KG1 (cell line): ENCODE measurements around the gene PSPN.
"Not testable (repeated sequence)": the region's sequence is repeated elsewhere in the genome, so short reads cannot be mapped to it uniquely, and the experiment has no call there.

Experiments
- DNase-seq: peaks from one replicate; lab custom pipeline; 2025; lab: John Stamatoyannopoulos, UW

The PSPN gene

DNA sequence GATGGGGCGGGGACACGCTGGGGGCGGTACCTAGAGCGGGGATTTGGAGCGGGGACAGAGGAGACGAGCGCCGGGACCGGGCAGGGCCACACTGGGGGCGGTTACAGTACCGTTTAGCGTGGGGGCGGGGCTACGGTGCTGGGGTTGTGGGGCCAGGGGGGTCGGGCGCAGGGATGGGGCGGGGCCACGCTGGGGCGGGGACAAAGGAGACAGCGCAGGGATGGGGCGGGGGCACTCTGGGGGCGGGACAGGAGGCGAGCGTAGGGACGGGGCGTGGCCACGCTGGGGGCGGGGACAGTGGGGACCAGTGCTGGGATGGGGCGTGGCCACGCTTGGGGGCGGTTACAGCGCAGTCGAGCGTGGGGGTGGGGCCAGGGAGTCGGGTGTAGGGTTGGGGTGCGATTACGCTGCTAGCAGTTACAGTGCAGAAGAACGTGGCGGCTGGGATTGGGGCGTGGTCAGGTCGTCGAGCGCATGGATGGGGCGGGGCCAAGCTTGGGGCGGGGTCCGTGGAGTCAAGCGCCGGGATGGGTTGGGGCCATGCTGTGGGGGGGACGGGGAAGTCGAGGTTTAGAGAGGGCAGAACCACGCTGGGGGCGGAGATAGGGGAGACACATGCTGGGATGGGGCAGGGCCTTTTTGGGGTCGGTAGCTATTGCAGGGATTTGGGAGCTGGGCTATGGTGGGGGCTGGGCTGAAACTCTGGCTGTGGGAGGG, 2.5 kb downstream of the PSPN start:
- peak; percentile 94 for DNase-seq

DNA sequence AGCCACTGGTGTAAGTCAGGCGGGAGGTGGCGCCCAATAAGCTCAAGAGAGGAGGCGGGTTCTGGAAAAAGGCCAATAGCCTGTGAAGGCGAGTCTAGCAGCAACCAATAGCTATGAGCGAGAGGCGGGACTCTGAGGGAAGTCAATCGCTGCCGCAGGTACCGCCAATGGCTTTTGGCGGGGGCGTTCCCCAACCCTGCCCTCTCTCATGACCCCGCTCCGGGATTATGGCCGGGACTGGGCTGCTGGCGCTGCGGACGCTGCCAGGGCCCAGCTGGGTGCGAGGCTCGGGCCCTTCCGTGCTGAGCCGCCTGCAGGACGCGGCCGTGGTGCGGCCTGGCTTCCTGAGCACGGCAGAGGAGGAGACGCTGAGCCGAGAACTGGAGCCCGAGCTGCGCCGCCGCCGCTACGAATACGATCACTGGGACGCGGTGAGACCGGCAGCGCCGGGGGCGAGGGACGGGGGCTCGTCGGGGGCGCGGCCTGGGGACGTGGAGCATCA, 3.1 kb downstream of the PSPN start, which contains the start of gene ALKBH7:
Gene ALKBH7 (plus strand): TSS at position 201 of the 502 bp plus-strand sequence. CDS start 27 bp downstream, at position 228.
- peak; percentile 99 for DNase-seq

DNA sequence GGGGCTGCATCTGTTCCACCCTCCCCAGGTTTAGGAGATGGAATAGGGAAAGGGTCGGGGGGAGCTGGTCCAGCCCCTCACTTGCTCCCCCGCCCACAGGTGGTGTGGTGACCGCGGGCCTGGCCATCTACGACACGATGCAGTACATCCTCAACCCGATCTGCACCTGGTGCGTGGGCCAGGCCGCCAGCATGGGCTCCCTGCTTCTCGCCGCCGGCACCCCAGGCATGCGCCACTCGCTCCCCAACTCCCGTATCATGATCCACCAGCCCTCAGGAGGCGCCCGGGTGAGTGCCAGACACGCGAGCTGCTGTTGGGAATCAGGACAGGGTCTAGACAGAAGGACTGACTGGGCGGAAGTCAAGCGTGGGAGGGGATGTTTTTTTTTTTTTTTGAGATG, 11.4 kb downstream of the PSPN start:
- no peak for DNase-seq

DNA sequence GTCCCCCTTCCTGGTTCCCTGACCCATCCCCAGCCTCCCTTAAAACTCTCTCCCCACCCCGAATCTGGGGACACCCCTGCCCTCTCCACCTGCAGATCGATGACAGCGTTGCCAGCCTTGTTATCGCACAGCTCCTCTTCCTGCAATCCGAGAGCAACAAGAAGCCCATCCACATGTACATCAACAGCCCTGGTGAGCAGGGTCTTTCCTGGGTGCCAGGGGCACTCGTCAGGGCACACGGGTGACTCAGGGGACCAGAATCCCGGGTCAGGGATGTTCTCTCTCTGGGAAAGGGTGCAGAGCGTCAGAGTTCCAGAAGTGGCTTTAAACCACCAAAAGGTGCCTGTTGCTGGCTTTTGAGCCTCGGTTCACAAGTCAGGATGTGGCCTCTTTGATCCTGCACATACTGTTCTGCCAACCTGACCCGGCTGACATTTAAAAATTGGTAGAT, 13.4 kb downstream of the PSPN start:
- no peak for DNase-seq

DNA sequence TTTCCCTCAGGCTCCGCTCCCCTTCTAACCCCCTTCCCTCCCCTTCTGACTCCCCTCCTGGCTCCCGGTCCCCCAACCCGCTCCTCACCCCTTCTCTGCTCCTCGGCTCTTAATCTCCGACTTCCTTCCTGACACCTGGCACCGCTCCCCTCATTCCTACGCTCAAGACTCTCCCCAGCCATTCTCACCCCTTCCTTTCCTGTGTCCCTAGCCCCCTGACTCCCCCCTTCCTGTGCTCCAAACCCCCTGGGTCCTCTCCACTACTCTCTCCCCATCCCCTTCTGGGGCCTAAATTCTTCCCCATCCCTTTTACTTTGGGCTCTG, 13.7 kb downstream of the PSPN start:
- DNase-seq, result no peak

DNA sequence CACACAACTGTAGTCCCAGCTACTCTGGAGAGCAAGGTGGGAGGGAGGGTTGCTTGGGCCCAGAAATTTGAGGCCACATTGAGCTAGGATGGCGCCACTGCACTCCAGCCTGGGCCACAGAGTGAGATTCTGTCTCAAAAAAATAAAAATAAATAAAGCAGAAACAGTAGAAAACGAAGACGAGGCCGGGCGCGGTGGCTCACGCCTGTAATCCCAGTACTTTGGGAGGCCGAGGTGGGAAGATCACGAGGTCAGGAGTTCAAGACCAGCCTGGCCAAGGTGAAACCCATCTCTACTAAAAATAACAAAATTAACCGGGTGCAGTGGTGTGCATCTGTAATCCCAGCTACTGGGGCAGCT, 14.9 kb downstream of the PSPN start:
- not testable (repeated sequence) for DNase-seq

DNA sequence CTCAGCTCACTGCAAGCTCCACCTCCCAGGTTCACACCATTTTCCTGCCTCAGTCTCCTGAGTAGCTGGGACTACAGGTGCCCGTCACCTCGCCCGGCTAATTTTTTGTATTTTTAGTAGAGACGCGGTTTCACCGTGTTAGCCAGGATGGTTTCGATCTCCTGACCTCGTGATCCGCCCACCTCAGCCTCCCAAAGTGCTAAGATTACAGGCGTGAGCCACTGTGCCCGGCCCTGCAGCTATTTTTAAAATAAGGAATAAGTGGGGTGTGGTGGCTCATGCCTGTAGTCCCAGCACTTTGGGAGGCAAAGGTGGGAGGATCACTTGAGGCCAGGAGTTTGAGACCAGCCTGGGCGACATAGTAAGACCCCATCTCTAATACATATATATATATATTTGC, 15.3 kb downstream of the PSPN start:
- not testable (repeated sequence) for DNase-seq

DNA sequence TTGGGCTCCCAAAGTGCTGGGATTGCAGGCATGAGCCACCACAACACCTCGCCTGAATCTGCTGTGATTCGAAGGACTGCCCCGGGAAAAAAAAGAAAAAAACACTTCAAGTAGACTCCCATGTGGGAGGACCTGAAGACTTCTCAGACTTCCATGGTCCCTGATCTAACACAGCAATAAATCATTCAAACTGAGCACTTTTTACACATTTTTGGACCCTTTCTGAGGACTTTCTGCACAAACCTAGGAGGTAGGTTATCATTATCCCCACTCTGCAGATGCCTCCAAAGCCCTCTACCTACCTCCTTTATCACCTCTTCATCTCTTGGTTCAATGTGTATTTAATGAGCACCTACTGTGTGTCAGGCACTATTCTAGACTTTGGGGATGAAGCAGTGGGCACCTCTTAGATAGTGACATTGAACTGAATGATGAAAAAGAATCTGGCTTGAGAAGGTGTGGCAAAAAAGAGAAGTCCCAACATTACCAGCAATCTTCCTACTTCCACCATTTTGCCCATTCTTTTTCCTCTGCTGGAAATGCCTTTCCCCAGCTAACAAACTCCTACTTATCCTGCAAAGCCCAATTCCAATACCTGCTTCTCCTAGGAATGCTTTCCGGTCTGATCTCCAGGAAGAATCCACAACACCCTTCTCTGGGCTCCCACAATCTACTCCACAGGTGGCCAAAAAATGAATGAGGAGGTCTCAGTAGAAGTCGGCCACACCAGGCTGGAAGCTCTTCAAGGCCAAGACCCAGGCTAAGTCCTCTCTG, 16.0 kb downstream of the PSPN start:
- no peak for DNase-seq

DNA sequence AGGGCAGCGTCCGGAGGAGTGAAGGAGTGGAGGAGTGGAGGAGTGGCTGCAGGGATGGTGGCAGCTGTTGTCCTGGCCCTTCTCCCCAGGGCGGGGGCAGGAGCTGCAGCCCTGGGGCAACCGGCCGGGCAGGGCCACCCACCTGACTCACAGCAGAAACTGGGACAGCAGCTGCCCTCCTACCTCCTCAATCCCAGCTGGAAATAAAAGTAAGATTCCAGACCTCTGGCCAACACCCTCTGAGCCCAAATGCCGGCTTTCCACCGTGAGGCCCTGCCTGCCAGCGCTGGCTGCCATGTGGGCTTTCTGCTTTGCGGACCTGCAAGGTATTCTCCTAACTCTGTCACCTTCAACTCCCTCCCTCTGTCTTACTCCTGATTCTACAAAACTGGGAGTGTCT, 17.7 kb downstream of the PSPN start:
- DNase-seq, result no peak

DNA sequence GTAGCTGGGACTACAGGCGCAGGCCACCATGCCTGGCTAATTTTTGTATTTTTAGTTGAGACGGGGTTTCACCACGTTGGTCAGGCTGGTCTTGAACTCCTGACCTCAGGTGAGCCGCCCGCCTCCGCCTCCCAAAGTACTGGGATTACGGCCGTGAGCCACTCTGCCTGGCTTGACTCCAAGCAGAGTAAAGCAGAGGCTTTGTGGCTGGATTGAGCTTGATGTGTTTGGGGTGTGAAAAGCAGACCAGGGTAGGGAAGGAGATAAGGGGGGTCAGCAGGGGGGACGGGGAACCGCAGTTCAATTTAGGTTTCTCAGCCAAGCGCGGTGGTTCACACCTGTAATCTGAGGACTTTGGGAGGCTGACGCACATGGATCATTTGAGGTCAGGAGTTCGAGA, 18.6 kb downstream of the PSPN start:
- DNase-seq, result no peak

DNA sequence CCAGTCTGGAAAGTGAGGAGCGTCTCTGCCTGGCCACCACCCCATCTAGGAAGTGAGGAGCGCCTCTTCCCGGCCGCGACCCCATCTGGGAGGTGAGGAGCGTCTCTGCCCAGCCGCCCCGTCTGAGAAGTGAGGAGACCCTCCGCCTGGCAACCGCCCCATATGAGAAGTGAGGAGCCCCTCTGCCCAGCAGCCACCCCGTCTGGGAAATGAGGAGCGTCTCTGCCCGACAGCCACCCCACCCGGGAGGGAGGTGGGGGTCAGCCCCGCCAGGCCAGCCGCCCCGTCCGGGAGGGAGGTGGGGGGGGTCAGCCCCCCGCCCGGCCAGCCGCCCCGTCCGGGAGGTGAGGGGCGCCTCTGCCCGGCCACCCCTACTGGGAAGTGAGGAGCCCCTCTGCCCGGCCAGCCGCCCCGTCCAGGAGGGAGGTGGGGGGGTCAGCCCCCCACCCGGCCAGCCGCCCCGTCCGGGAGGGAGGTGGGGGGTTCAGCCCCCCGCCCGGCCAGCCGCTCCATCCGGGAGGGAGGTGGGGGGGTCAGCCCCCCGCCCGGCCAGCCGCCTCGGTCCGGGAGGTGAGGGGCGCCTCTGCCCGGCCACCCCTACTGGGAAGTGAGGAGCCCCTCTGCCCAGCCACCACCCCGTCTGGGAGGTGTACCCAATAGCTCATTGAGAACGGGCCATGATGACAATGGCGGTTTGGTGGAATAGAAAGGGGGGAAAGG, 20.3 kb downstream of the PSPN start:
- DNase-seq, result not testable (repeated sequence)

DNA sequence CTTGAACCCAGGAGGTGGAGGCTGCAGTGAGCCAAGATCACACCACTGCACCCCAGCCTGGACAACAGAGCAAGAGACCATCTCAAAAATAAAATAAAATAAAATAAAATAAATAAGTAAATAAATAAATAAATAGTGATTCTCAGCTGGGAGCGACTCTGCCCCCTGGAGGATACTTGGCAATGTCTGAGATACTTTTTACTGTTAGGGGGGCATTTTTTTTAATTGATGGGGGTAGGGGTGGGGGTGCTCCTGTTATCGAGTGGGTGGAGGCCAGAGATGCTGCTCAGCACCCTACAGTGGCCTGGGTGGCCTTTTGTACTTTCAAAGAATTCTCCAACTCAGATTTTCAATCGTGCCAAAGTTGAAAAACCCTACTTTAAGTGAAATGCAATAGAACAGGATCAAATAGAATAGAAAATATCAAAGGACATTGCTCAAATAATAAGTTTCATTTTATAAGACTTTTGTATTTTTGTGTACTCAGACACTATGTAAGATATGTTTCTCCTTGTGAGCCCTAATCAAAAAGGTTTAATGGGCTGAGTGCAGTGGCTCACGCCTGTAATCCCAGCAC, 21.5 kb downstream of the PSPN start:
- DNase-seq, result no peak

DNA sequence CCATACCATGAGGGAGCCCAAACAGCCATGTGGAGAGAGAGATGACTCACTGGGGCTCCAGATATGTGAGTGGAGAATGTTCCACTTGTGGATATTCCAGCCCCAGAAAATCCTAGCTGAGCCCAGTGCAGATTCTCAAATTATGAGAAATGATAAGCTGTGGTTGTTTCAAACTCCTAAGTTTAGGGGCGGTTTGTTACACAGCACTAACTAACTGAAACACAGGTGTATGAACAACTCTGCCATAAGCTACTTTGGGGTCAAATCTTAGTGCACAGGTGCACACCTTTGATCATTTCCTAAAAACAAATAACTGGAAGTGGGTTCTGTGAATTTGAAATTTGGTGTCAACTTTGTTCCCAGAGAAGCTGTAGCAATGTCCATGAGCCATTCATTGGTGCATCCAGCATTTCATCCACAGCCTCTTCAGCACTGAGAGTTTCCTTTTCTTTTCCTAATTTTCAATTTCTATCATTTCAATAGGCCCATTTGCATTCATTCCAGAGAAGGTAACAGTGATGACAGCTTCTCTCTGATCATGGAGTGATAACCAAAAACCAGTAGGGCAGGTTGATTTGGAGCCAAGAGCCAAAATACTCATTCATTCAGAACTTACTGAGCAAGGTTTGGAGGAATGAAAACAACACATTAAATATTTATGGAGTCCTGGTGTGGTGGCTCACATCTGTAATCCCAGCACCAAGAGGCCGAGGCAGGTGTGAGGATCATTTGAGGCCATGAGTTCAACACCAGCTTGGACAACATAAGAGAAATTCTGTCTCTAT, 23.2 kb downstream of the PSPN start:
- no peak for DNase-seq

DNA sequence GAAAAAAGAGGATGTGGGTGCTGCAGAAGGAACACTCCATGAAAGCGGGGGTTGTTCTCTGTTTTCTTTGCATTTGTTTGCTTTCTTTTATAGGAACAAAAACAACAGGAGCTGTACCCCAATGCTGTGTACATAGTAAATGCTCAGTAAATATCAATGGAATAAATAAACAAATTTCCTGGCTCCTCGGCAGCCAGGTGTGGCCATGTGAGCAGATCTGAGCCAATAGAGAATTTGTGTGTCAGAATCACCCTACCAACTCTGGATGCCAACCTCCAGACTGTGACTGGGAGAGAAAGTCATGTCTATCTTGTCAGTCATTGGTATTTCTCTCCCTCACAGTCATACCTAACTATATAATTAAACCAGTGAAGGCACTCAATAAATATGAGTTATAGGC, 25.0 kb downstream of the PSPN start:
- DNase-seq, result no peak

DNA sequence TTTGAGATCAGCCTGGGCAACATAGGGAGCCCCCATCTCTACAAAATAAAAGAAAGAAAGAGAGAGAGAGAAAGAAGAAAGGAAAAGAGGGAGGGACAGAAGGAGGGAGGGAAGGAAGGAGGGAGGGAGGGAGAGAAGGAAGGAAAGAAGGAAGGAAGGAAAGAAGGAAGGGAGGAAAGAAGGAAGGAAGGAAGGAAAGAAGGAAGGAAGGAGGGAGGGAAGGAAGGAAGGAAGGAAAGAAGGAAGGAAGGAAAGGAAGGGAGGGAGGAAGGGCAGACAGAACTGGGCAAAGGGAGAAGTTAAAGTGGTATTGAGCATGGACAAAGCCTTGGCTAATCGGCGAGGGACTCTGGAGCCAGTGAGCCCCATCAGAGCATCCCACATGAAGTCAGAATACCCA, 26.5 kb downstream of the PSPN start:
- DNase-seq, result not testable (repeated sequence)

DNA sequence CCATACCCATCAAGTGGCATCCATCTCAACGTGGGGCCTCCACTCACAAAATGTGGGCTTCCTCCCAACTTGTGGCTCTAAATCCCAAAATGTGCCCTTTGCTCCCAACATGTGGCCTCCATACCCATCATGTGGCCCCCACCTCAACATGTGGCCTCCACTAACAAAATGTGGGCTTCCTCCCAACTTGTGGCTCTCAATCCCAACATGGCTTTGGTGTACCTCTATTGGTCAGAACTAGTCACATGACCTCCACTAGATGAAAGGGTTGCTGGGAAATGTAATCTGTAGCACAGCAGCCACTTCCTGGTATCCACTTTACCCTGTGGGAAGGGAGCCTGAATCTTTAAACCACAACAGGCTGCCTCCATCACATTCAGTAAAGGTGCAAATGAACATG, 32.3 kb downstream of the PSPN start:
- DNase-seq, result no peak

DNA sequence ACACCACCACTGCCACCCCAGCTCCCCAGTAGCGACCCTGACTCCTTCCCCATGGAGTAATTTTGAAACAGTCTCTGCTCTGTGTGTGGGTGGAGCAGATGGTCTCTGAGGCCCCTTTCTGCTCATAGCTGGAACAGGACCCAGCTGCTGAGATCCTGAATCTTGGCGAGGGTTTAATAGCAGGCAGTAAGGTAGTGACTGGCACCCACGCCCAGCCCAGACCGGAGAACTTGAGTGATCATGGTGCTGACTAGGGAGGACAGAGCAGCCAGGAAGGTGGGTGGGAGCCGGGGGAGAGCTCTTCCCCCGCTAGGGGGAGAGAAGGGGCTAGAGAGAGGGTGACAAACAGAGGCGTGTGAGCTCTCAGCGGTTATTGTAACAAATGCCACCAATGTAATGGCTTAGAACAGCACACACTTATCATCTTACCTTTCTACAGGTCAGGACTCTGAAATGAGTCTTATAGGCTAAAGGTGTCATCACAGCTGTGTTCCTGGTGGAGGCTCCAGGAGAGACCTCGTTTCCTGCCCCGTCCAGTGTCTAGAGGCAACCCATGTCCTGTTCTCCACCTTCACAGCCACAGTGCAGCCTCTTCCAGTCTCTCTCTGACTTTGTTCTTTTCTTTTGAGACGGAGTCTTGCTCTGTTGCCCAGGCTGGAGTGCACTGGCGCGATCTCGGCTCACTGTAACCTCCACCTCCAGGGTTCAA, 35.1 kb downstream of the PSPN start:
- DNase-seq, result no peak

DNA sequence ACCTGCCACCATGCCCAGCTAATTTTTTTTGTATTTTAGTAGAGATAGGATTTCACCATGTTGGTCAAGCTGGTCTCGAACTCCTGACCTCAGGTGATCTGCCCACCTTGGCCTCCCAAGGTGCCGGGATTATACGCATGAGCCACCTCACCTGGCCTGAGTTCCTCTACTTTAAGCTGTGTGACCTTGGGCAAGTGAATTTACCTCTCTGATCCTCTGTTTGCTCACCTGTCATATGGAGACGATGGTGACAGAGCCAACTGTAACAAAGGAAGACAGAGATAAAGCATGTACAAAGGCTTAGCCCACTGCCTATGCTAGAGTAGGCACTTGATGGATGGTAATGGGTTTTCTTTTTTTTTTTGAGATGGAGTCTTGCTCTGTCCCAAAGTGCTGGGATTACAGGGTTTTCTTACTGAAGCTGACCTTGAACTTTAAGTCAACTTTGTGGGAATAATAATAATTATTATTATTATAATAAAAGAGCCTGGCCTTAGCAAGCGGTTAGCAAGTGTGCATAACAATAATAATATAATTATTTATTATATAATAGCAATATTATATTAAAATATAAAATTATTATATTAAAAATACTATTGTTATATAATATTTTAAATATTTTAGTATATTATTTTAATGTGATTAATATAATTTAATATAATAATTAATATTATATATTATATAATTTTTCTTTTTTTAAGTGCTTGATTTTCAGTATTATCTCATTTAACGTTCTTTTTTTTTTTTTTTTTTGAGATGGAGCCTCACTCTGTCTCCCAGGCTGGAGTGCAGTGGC, 41.0 kb downstream of the PSPN start:
- no peak for DNase-seq

DNA sequence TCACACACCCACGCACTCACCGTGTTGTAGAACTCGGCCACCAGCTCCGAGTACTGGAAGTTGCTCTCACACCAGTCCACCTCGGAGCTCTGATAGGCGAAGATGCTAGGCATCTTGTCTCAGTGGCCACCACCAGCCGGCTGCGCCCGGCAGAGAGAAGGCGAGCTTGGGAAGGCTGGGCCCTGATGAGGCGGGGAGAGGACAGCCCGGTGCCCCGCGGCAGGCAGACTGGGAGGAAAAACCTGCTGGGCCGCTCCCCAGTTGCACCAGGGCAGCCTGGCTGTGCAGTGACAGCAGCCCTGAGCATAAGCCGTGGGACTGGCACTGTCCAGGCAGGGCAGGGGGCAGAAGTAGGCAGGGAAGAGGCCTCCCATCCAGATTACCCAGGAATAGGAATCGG, 42.3 kb downstream of the PSPN start, which contains the start of gene ACER1:
Gene ACER1 (minus strand): TSS at position 174 of the 400 bp plus-strand sequence. CDS start 61 bp downstream, at position 113.
- DNase-seq, result no peak

DNA sequence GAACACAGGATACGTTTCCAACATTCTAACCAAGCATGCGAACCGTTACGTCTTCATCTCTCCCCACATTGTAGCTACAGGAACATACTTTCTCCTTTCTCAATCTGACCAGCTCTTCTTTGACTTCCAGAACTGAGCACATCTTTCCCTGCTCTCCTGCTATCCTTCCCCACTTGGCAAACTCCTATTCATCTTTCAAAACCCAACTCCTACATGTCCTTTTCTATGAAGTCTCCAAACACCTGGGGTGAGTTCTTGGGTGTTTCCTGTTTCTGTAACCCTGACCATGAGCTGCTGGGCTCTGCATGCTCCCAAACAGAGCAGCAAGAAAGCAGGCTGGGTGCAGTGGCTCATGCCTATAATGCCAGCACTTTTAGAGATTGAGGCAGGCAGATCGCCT, 48.9 kb downstream of the PSPN start:
- DNase-seq, result no peak
